Tibial nerve (tissue), 4 donors: Measurements from ENCODE around the gene SPATS2L.

ENCODE experiments used
- EP300 ChIP-seq, 2 donors: sonication (generic); formaldehyde crosslinking; IDR thresholded peaks; one replicate each; pipeline ENCODE4 v1.6.1; 2017; ENCODE audit warnings: antibody characterized with exemption in 2 of 2, mild to moderate bottlenecking in 1 of 2
- POLR2A ChIP-seq, 2 donors: fragments of 450-650 bp; IDR thresholded peaks; one replicate each; pipeline ENCODE4 v1.6.1; 2017; ENCODE audit warnings: antibody characterized with exemption in 2 of 2, mild to moderate bottlenecking in 2 of 2, moderate library complexity in 2 of 2
- TF ChIP-seq, protein P1 (sequence below), 5 experiments: fragments of 200-600 bp in 3 of 5; fragments of 450-650 bp in 2 of 5; sonication (generic) in 3 of 5; IDR thresholded peaks; one replicate each; pipeline ENCODE4 v1.5.1; 2016 to 2019; ENCODE audit warnings: antibody characterized with exemption in 5 of 5, mild to moderate bottlenecking in 3 of 5, moderate library complexity in 2 of 5

DNA sequence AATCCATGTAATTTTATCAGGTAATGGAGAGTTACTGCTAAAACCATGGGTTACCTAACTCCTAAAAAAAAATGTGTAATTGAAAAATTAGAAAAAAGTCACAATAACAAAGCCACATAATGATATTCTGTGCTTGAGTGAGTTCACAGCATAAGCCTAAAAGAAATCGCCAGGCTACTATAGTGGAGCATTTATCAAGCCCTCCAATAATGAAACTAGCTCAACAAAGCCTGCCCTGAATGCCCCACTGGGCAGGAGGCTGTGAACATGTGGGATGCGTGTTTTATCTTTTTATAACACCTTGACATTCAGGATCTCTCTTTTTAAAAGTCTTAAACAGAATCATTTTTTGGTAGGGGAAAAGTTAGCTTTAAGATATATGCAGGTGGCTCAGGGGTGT is 117.0 kb downstream of the SPATS2L start:
- TF ChIP-seq, protein P1, sequence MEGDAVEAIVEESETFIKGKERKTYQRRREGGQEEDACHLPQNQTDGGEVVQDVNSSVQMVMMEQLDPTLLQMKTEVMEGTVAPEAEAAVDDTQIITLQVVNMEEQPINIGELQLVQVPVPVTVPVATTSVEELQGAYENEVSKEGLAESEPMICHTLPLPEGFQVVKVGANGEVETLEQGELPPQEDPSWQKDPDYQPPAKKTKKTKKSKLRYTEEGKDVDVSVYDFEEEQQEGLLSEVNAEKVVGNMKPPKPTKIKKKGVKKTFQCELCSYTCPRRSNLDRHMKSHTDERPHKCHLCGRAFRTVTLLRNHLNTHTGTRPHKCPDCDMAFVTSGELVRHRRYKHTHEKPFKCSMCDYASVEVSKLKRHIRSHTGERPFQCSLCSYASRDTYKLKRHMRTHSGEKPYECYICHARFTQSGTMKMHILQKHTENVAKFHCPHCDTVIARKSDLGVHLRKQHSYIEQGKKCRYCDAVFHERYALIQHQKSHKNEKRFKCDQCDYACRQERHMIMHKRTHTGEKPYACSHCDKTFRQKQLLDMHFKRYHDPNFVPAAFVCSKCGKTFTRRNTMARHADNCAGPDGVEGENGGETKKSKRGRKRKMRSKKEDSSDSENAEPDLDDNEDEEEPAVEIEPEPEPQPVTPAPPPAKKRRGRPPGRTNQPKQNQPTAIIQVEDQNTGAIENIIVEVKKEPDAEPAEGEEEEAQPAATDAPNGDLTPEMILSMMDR (IDR thresholded peaks at IDR 0.05) = no peak
- TF ChIP-seq POLR2A (IDR thresholded peaks at IDR 0.05) (no peak), EP300 (IDR thresholded peaks at IDR 0.05) (no peak)
